ENCODE results near the gene RTBDN.

GRCh38 chr19:12843328-12843727, 8.9 kb upstream of the RTBDN start:
- TF ChIP-seq, protein P1, sequence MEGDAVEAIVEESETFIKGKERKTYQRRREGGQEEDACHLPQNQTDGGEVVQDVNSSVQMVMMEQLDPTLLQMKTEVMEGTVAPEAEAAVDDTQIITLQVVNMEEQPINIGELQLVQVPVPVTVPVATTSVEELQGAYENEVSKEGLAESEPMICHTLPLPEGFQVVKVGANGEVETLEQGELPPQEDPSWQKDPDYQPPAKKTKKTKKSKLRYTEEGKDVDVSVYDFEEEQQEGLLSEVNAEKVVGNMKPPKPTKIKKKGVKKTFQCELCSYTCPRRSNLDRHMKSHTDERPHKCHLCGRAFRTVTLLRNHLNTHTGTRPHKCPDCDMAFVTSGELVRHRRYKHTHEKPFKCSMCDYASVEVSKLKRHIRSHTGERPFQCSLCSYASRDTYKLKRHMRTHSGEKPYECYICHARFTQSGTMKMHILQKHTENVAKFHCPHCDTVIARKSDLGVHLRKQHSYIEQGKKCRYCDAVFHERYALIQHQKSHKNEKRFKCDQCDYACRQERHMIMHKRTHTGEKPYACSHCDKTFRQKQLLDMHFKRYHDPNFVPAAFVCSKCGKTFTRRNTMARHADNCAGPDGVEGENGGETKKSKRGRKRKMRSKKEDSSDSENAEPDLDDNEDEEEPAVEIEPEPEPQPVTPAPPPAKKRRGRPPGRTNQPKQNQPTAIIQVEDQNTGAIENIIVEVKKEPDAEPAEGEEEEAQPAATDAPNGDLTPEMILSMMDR (IDR thresholded peaks at IDR 0.05) = no peak
- TF ChIP-seq POLR2AphosphoS5 (IDR thresholded peaks at IDR 0.05) = no peak
- no peak for TF ChIP-seq POLR2A (IDR thresholded peaks at IDR 0.05)
- no peak for TF ChIP-seq EP300 (IDR thresholded peaks at IDR 0.05; ENCODE audit: low read depth)

All from transverse colon (tissue), 4 donors.